Mesothelial cell of epicardium (in vitro differentiated cells): ENCODE data around the gene CRABP2. TPM values are rescaled to one million over a fixed set of nuclear protein-coding genes. Genes with fewer than 3 reads are reported as not detected.
A peak's percentile ranks its signal among the peaks of the same experiment; 100 is the strongest.

ENCODE experiments used
- DNase-seq, 2 experiments: peaks; one replicate each; pipeline ENCODE4 v3.0.0; 2021; ENCODE audit warnings: low spot score in 2 of 2; ENCODE audit not compliant: unreplicated experiment in 2 of 2
- H3K27ac Mint-ChIP-seq: 2 replicates; pipeline ENCODE4 v1.8.0; 2021; ENCODE audit warnings: mixed read lengths
- H3K27me3 Mint-ChIP-seq: 2 replicates; pipeline ENCODE4 v1.8.0; 2021; ENCODE audit warnings: low read depth, mixed read lengths
- H3K36me3 Mint-ChIP-seq: 2 replicates; pipeline ENCODE4 v1.8.0; 2021; ENCODE audit warnings: mixed read lengths
- H3K4me1 Mint-ChIP-seq: 2 replicates; pipeline ENCODE4 v1.8.0; 2021; ENCODE audit warnings: mixed read lengths
- H3K4me3 Mint-ChIP-seq: 2 replicates; pipeline ENCODE4 v1.8.0; 2021; ENCODE audit warnings: mild to moderate bottlenecking, moderate library complexity, mixed read lengths
- H3K9me3 Mint-ChIP-seq: 2 replicates; pipeline ENCODE4 v1.8.0; 2021; ENCODE audit warnings: mixed read lengths
- CTCF ChIP-seq: fragments of 200-600 bp; sonication (generic); IDR thresholded peaks from one replicate; pipeline ENCODE4 v1.5.0; 2021; ENCODE audit warnings: antibody characterized with exemption; ENCODE audit not compliant: unreplicated experiment
- total RNA-seq: library from RNA; stranded (reverse); gene quantifications from 3 replicates; pipeline ENCODE4 v1.2.1, GENCODE V29; 2021

Gene CRABP2
- total RNA-seq, 1 donor from 2014 or later = 704 TPM

GRCh38 chr1:156747742-156748669 lies 42.6 kb upstream of the CRABP2 start:
- no peak for DNase-seq
- peak overlapping the region; percentile 100 for H3K27ac Mint-ChIP-seq
- peak overlapping the region; percentile 84 for H3K4me3 Mint-ChIP-seq
- H3K9me3 Mint-ChIP-seq = no peaks in the 10 kb centered on the region
- no peak for TF ChIP-seq CTCF
- H3K36me3 Mint-ChIP-seq = peaks cover 8% of the 10 kb centered on the region
- no peaks in the 10 kb centered on the region for H3K27me3 Mint-ChIP-seq
- peaks cover 56% of the 10 kb centered on the region for H3K4me1 Mint-ChIP-seq

GRCh38 chr1:156746728-156747631 lies 41.6 kb upstream of the CRABP2 start:
- Mint-ChIP-seq H3K4me3 (peak overlapping the region; percentile 84), H3K4me1 (peaks cover 50% of the 10 kb centered on the region), H3K27me3 (no peaks in the 10 kb centered on the region), H3K9me3 (no peaks in the 10 kb centered on the region), H3K27ac (peak overlapping the region; percentile 100), H3K36me3 (peaks cover 12% of the 10 kb centered on the region)
- TF ChIP-seq CTCF = no peak
- peak; percentile 88 to 94 for DNase-seq

- DNase-seq = no peak
- H3K36me3 Mint-ChIP-seq = peaks cover 14% of the 10 kb centered on the region
- no peaks in the 10 kb centered on the region for H3K27me3 Mint-ChIP-seq
- peak overlapping the region; percentile 84 for H3K4me3 Mint-ChIP-seq
- H3K9me3 Mint-ChIP-seq = no peaks in the 10 kb centered on the region
- H3K4me1 Mint-ChIP-seq = peaks cover 54% of the 10 kb centered on the region
- TF ChIP-seq CTCF = no peak
- peak overlapping the region; percentile 100 for H3K27ac Mint-ChIP-seq
Measured at GRCh38 chr1:156746406-156746727, 41.0 kb upstream of the CRABP2 start.

- no peak for DNase-seq
- TF ChIP-seq CTCF = no peak
- Mint-ChIP-seq H3K27me3 (no peaks in the 10 kb centered on the region), H3K4me1 (peaks cover 58% of the 10 kb centered on the region), H3K9me3 (no peaks in the 10 kb centered on the region), H3K36me3 (peaks cover 16% of the 10 kb centered on the region), H3K4me3 (peak overlapping the region; percentile 84), H3K27ac (peak overlapping the region; percentile 100)
Measured at GRCh38 chr1:156745881-156746280, 40.5 kb upstream of the CRABP2 start.

GRCh38 chr1:156744786-156745419 lies 39.5 kb upstream of the CRABP2 start:
- peak overlapping the region; percentile 100 for H3K27ac Mint-ChIP-seq
- no peaks in the 10 kb centered on the region for H3K27me3 Mint-ChIP-seq
- no peak for TF ChIP-seq CTCF
- peaks cover 16% of the 10 kb centered on the region for H3K36me3 Mint-ChIP-seq
- no peaks in the 10 kb centered on the region for H3K9me3 Mint-ChIP-seq
- no peak for DNase-seq
- H3K4me1 Mint-ChIP-seq = peaks cover 61% of the 10 kb centered on the region
- H3K4me3 Mint-ChIP-seq = no peak overlapping the region
